OCI-LY1 (cell line): ENCODE data around the gene CLSTN2.

ENCODE experiments used
- H2AFZ ChIP-seq: fragments of 200-600 bp; sonication (generic), shearing (Covaris generic); 2 replicates; pipeline ENCODE4 v1.6.0; 2014; ENCODE audit warnings: antibody characterized with exemption, mild to moderate bottlenecking, low read length
- H3F3A ChIP-seq: fragments of 200-600 bp; sonication (generic), shearing (Covaris generic); 2 replicates; pipeline ENCODE4 v1.6.0; 2014; ENCODE audit warnings: mild to moderate bottlenecking, antibody characterized with exemption, low read length, moderate library complexity; ENCODE audit not compliant: insufficient read depth
- H3K27ac ChIP-seq: fragments of 200-600 bp; sonication (generic); 2 replicates; pipeline ENCODE4 v1.5.1; 2014; ENCODE audit warnings: low read length, mixed run types, mild to moderate bottlenecking, low read depth; ENCODE audit not compliant: poor library complexity, severe bottlenecking
- H3K27me3 ChIP-seq: fragments of 200-600 bp; sonication (generic); 2 replicates; pipeline ENCODE4 v1.6.0; 2014; ENCODE audit warnings: antibody characterized with exemption, mild to moderate bottlenecking, low read length, moderate library complexity; ENCODE audit not compliant: insufficient read depth
- H3K36me3 ChIP-seq: fragments of 200-600 bp; sonication (generic); 2 replicates; pipeline ENCODE4 v1.6.1; 2014; ENCODE audit warnings: mild to moderate bottlenecking, antibody characterized with exemption, low read length, moderate library complexity, mixed read lengths; ENCODE audit not compliant: insufficient read depth
- H3K4me1 ChIP-seq: fragments of 200-600 bp; sonication (generic); 2 replicates; pipeline ENCODE4 v1.5.1; 2014; ENCODE audit warnings: mild to moderate bottlenecking, low read length, moderate library complexity; ENCODE audit not compliant: insufficient read depth, severe bottlenecking
- H3K4me2 ChIP-seq: fragments of 200-600 bp; sonication (generic), shearing (Covaris generic); 2 replicates; pipeline ENCODE4 v1.6.1; 2014; ENCODE audit warnings: low read length
- H3K4me3 ChIP-seq: fragments of 200-600 bp; sonication (generic); 2 replicates; pipeline ENCODE4 v1.5.1; 2014; ENCODE audit warnings: low read length, low read depth, mild to moderate bottlenecking, mixed read lengths; ENCODE audit not compliant: poor library complexity, severe bottlenecking
- H3K79me2 ChIP-seq: fragments of 200-600 bp; shearing (Covaris generic); 2 replicates; pipeline ENCODE4 v1.6.1; 2016; ENCODE audit warnings: mixed run types, low read length, mixed read lengths; ENCODE audit not compliant: insufficient read depth
- H3K9ac ChIP-seq: fragments of 200-600 bp; sonication (generic), shearing (Covaris generic); 2 replicates; pipeline ENCODE4 v1.6.1; 2014; ENCODE audit warnings: mild to moderate bottlenecking, low read length, mixed read lengths
- H3K9me2 ChIP-seq: fragments of 200-600 bp; sonication (generic), shearing (Covaris generic); 2 replicates; pipeline ENCODE4 v1.6.1; 2014; ENCODE audit warnings: low read depth, mild to moderate bottlenecking, low read length, mixed read lengths
- H3K9me3 ChIP-seq: fragments of 200-600 bp; shearing (Covaris generic); 2 replicates; pipeline ENCODE4 v1.6.1; 2014; ENCODE audit warnings: low read length, mixed read lengths
- H4K20me1 ChIP-seq: fragments of 200-600 bp; sonication (generic), shearing (Covaris generic); 2 replicates; pipeline ENCODE4 v1.6.0; 2016; ENCODE audit warnings: mild to moderate bottlenecking, low read length; ENCODE audit not compliant: insufficient read depth
- CTCF ChIP-seq: fragments of 200-600 bp; sonication (generic), shearing (Covaris generic); IDR thresholded peaks from 2 replicates; pipeline ENCODE4 v1.5.1; 2017; ENCODE audit warnings: mild to moderate bottlenecking, antibody characterized with exemption, low read length, moderate library complexity, mixed read lengths
- EZH2 ChIP-seq: fragments of 200-600 bp; sonication (generic), shearing (Covaris generic); IDR thresholded peaks from 2 replicates; pipeline ENCODE4 v1.8.0; 2017; ENCODE audit warnings: borderline replicate concordance, mixed run types, mild to moderate bottlenecking, antibody characterized with exemption, low read length, moderate library complexity, mixed read lengths

CLSTN2 gene

DNA sequence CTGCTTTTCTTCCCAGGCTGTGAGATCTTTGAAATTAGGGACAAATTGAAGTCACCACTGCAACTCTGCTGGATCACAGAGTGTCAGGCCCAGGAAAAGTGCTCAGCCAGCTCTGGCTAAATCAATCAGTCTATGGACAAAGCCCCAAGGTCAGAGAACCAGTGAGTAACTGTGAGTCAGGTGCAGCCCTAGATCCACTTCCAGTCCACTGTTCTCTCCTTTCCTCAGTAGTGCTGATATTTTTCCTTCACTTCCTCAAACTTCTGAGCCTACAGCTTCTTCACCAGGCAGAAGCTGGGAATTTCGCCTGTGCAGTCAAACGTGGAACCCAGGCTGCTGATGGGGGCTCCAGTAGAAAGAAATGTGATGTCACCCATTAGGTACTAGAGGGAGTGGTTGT lies 667.8 kb downstream of the CLSTN2 start:
- Histone ChIP-seq H3K4me2 (no peak overlapping the region), H3K4me3 (no peak overlapping the region), H3K36me3 (no peaks in the 10 kb centered on the region), H3K79me2 (no peaks in the 10 kb centered on the region), H3K9me2 (no peaks in the 10 kb centered on the region), H3K27ac (no peak overlapping the region), H3K27me3 (no peaks in the 10 kb centered on the region), H4K20me1 (no peaks in the 10 kb centered on the region), H3K9ac (no peak overlapping the region), H3F3A (no peaks in the 10 kb centered on the region), H3K4me1 (no peaks in the 10 kb centered on the region), H2AFZ (no peak overlapping the region), H3K9me3 (no peaks in the 10 kb centered on the region)
- TF ChIP-seq EZH2 (no peak), CTCF (no peak)

DNA sequence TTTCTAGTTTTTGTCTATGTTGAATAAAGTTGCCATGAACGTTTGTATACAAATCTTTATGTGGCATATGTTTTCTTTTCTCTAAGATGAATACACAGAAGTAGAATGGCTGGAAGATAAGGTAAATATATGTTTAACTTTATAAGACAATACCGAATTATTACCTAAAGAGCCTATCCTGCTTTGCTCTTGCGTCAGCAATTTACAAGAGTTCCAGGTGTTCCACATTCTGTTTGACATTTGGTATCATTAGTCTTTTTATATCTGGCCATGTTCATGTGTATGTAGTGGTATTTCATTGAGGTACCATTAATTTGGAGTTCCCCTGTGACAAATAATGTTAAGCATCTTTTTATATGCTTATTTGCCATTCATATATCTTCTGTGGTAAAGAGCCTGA lies 668.8 kb downstream of the CLSTN2 start:
- Histone ChIP-seq H3K36me3 (no peaks in the 10 kb centered on the region), H3K4me2 (no peak overlapping the region), H3K27me3 (no peaks in the 10 kb centered on the region), H3K27ac (no peak overlapping the region), H3K4me1 (no peaks in the 10 kb centered on the region), H4K20me1 (no peaks in the 10 kb centered on the region), H3K9me3 (no peaks in the 10 kb centered on the region), H3K9me2 (no peaks in the 10 kb centered on the region), H2AFZ (no peak overlapping the region), H3K9ac (no peak overlapping the region), H3K4me3 (no peak overlapping the region), H3K79me2 (no peaks in the 10 kb centered on the region), H3F3A (no peaks in the 10 kb centered on the region)
- TF ChIP-seq CTCF, result no peak

- no peaks in the 10 kb centered on the region for H3F3A ChIP-seq
- no peak overlapping the region for H3K27ac ChIP-seq
- no peaks in the 10 kb centered on the region for H3K4me1 ChIP-seq
- TF ChIP-seq EZH2 (no peak), CTCF (no peak)
- no peak overlapping the region for H3K9ac ChIP-seq
- no peak overlapping the region for H3K4me3 ChIP-seq
- H4K20me1 ChIP-seq, result no peaks in the 10 kb centered on the region
- no peaks in the 10 kb centered on the region for H3K9me2 ChIP-seq
- H3K79me2 ChIP-seq, result no peaks in the 10 kb centered on the region
- no peak overlapping the region for H2AFZ ChIP-seq
- no peaks in the 10 kb centered on the region for H3K36me3 ChIP-seq
- no peaks in the 10 kb centered on the region for H3K9me3 ChIP-seq
- no peaks in the 10 kb centered on the region for H3K27me3 ChIP-seq
- no peak overlapping the region for H3K4me2 ChIP-seq
These were observed 675.6 kb downstream of the CLSTN2 start for GRCh38 chr3:140610544-140610943.
